Measurements from ENCODE around the gene POLR1G.

The POLR1G gene

DNA sequence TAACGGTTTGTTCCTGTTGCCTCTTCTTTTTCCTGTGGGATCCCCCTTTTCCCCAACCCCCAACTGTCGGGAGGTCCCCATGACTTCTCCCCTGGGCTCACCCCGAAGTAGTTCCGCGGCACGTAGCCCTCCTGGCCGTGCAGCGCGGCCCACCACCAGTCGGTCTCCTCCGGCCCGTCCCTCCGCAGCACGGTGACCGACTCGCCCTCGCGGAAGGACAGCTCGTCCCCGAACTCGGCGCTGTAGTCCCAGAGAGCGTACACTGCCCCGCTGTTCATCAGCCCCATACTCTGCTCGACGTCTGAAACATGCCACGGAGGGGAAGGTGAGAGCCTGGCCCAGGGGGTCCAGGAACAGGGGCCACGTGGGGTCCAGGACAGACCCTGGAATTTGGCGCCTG lies 24.0 kb upstream of the POLR1G start:
- Mint-ChIP-seq H3K4me1 (ENCODE audit: low read depth) (no peaks in the 10 kb centered on the region), H3K27ac (no peak overlapping the region), H3K27me3 (ENCODE audit: low read depth) (peaks cover 20% of the 10 kb centered on the region), H3K36me3 (ENCODE audit: low read depth) (no peaks in the 10 kb centered on the region), H3K9me3 (no peaks in the 10 kb centered on the region), H3K4me3 (no peak overlapping the region)

DNA sequence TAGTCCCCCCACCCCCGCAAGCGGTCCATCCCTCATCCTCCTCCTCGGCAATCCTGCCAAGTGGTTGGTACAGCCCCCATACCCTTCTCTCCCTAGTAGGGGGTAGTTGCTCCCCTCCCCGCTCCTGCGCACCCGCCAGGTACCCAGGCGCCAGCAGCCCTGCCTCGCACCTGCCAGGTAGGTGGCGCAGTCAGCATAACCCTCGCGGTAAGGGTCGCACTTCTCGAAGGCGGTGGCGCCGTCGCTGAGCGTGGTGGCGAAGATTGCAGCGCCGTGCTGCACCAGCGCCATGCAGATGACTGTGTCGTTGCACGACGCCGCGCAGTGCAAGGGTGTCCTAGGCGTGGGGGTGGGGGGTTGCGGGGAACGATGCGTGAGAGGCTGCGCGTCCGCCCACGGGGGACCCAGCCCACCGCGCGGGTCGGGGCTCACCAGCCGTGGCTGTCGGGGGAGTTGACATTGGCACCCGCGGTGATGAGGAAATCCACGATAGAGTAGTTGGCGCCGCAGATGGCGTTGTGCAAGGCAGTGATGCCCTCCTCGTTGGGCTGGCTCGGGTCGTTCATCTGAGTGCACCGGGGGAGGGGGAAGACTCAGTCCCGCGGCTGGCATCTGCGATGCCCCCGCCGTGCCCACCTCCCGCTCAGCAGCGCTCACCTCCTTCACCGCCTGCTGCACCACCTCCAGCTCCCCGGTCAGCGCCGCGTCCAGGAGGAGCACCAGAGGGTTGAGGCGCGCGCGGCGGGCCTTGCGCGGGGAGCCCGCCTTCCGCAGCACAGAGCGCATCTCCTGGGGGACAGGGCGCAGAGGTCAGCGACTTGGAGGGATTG lies 20.8 kb upstream of the POLR1G start:
- Mint-ChIP-seq H3K4me1 (ENCODE audit: low read depth) (no peaks in the 10 kb centered on the region), H3K4me3 (no peak overlapping the region), H3K27ac (no peak overlapping the region), H3K36me3 (ENCODE audit: low read depth) (no peaks in the 10 kb centered on the region), H3K9me3 (no peaks in the 10 kb centered on the region), H3K27me3 (ENCODE audit: low read depth) (peaks cover 26% of the 10 kb centered on the region)

DNA sequence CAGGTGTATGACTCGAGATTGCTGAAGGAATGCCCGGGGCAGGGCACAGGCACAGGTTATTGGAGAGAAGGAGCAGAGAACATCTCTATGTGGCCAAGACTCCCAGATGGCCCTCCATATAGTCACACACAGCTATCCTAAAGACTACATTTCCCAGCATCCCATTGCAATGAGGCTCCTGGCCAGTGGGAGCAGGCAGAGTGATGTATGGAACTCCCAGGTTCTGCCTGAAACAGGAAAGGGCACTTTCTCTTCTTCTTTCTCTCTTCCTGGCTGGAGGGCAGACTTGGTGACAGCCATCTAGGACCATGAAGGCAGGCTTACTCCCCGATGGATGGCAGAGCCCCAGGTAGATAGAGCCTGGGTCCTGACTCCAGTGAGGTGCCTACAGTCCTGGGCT lies 15.1 kb upstream of the POLR1G start:
- Mint-ChIP-seq H3K27me3 (ENCODE audit: low read depth) (peaks cover 12% of the 10 kb centered on the region), H3K9me3 (no peaks in the 10 kb centered on the region), H3K4me3 (no peak overlapping the region), H3K36me3 (ENCODE audit: low read depth) (no peaks in the 10 kb centered on the region), H3K27ac (no peak overlapping the region), H3K4me1 (ENCODE audit: low read depth) (no peaks in the 10 kb centered on the region)

DNA sequence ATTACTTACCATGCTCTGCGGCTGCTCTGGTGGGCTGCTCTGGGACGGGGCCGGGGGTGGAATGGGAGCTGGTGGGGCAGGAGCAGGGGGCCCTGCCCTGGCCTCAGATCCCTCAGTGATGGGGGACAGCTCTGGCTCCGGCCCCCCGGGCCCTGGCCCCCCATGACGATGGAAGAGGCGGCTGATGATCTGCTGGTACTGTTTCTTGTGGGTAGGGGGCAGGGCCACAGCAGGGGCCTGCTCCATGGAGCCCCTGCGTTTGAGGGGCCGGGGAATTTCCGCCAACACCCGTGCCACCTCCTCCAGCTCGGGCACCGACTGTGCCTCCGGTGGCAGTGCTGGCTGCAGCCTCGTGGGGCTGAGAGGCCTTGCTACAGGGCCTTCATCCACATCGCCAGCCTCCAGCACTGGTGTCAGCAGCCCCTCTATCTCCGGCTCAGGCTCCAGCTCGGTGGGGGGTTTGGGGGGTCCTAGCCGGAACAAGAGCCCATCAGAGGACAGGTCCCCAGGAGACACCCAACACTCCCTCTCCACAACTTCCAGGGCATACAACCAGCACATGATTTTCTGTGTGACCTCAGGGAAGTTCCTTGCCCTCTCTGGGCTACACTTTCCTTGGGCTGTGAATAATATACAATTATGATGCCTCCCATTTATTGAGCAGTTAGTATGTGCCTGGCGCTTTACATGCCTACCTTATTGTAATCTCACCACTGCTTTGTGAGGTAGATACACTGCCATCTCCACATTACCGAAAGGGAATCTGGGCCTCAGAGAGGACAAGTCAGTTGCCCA lies 14.4 kb upstream of the POLR1G start:
- H3K9me3 Mint-ChIP-seq, result no peaks in the 10 kb centered on the region
- H3K4me1 Mint-ChIP-seq (ENCODE audit: low read depth), result no peaks in the 10 kb centered on the region
- H3K36me3 Mint-ChIP-seq (ENCODE audit: low read depth), result no peaks in the 10 kb centered on the region
- no peak overlapping the region for H3K4me3 Mint-ChIP-seq
- H3K27ac Mint-ChIP-seq, result no peak overlapping the region
- peaks cover 9% of the 10 kb centered on the region for H3K27me3 Mint-ChIP-seq (ENCODE audit: low read depth)

DNA sequence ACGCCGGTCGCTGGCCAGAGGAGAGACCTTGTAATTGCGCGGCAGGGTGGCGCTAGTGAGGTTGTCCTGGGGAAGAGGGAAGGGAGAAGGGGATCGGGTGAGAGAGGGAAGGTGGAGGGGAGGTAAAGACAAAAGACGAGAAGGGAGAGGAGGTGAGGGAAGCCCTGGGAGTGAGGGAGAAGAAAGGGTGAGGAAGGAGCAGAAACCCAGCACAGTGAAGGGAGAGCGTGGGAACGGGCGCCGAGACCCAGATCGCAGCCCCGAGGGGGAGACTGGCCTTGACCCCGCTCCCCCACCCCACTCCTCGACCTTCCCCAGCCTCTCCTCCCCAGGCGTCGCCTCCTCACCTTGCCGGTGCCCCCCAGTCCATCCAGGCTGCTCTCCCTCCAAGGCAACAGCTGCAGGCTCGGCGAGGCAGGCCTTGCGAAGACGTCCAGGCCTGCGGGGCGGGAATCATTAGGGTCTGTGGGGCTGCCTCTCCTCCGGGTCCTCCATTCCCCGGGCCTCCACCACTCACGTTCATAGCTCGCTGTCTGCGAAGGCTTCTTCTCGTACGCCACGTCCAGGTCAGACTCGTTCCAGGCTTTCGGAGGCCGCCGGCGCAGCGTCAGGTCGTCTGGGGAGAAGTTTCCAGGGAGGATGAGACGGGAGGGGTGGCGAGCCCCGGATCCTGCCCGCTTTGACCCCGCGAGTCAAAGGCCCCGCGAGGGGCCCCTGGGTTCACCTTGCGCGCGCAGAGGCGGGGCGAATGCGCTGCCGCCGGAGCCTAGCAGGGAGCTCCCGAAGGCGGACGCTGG lies 10.4 kb upstream of the POLR1G start:
- H3K4me3 Mint-ChIP-seq, result no peak overlapping the region
- H3K4me1 Mint-ChIP-seq (ENCODE audit: low read depth), result peaks cover 3% of the 10 kb centered on the region
- H3K27me3 Mint-ChIP-seq (ENCODE audit: low read depth), result peaks cover 18% of the 10 kb centered on the region
- peaks cover 10% of the 10 kb centered on the region for H3K36me3 Mint-ChIP-seq (ENCODE audit: low read depth)
- no peak overlapping the region for H3K27ac Mint-ChIP-seq
- H3K9me3 Mint-ChIP-seq, result no peaks in the 10 kb centered on the region

DNA sequence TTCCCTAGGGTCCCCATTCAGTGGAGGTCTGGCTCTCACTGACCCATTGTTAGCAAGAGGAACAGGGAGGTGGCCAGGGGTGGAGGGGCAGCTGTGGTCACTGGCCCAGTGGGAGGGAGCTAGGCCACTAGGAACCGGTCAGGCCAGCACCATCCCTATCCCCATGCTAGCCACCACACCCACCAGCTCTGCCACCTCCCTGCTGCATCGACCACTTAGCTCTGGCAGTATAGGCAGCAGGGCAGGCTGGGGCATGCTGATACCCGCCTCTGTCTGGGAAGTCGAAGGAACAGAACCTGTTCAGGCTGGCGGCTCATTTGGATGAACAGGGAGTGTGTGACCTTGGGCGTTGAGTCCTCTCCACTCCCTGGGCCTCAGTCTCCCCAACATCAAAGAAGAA lies 6.3 kb upstream of the POLR1G start:
- no peak overlapping the region for H3K27ac Mint-ChIP-seq
- H3K4me3 Mint-ChIP-seq, result no peak overlapping the region
- H3K9me3 Mint-ChIP-seq, result no peaks in the 10 kb centered on the region
- H3K27me3 Mint-ChIP-seq (ENCODE audit: low read depth), result peaks cover 46% of the 10 kb centered on the region
- H3K4me1 Mint-ChIP-seq (ENCODE audit: low read depth), result peaks cover 13% of the 10 kb centered on the region
- H3K36me3 Mint-ChIP-seq (ENCODE audit: low read depth), result peaks cover 10% of the 10 kb centered on the region

DNA sequence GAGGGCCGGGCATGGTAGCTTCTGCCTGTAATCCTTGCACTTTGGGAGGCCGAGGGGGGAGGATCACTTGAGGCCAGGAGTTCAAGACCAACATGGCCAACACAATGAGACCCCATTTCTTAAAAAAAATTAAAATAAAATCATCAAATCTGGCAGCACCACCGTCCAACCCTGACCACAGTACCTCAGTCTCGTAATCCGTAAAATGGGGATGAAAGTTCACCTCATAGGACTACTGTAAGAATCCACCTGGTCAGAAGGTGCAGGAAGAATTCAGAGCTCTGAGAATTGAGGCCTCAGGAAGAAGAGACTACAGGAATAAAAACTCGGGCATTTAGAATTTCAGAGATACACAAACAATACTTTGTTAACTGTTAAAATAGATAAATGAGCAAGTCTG lies 4.6 kb upstream of the POLR1G start:
- no peaks in the 10 kb centered on the region for H3K9me3 Mint-ChIP-seq
- no peak overlapping the region for H3K4me3 Mint-ChIP-seq
- peaks cover 12% of the 10 kb centered on the region for H3K36me3 Mint-ChIP-seq (ENCODE audit: low read depth)
- no peak overlapping the region for H3K27ac Mint-ChIP-seq
- H3K27me3 Mint-ChIP-seq (ENCODE audit: low read depth), result peaks cover 45% of the 10 kb centered on the region
- peaks cover 23% of the 10 kb centered on the region for H3K4me1 Mint-ChIP-seq (ENCODE audit: low read depth)

DNA sequence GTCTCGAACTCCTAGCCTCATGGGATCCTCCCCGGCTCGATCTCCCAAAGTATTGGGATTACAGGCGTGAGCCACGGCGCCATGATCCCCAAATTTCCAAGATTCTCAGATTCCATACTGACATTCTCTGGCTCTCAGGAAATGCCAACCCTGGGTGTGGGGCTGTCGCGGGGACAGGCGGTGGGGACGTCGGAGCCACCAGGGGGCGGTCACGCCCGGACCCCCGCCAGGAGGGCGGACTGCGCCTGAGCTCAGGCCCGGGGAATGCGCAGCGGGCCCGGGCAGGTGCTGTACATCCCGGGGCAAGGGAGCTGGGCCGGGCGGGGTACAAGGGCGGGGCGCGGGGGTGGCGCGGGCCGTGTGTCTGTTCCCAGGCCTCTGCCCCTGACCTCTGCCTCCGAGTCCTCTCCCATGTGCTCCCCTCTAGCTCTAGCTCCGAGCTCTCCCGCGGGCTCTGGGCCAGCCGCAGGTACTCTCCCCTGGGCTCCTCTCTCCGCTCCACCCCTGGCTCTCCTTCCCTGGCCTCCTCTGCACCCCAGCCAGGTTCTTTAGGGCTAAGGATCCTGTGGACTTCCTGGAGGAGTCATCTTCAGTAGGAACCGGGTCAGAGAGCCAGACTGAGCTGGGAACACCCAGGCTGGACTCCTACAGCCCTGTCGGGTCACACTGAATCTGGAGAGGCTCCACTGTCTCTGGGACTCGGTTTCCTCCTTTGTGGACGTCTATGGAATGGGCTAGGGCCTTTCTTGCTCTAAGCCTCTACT lies 4.0 kb upstream of the POLR1G start:
- Mint-ChIP-seq H3K27me3 (ENCODE audit: low read depth) (peaks cover 38% of the 10 kb centered on the region), H3K36me3 (ENCODE audit: low read depth) (peaks cover 9% of the 10 kb centered on the region), H3K9me3 (no peaks in the 10 kb centered on the region), H3K4me3 (no peak overlapping the region), H3K4me1 (ENCODE audit: low read depth) (peaks cover 25% of the 10 kb centered on the region), H3K27ac (no peak overlapping the region)

DNA sequence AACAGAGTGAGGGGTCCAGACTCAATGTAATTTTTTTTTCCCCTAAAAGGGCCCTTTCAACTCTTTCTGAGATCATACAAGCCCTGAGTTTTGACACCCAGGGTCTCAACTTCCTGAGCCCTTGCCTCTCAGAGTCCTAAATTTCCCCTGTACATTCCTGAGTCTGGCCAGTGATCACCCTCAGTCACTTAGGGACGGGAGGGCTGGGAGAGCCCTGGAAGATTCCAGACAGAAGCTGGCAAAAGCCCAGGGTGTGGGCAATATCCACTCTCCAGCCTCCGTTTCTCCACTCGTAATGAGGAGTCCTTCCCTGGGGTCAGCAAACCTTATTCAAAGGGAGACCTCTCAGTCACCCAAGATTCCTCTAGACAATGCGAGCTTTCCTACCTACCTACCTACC lies 3.2 kb upstream of the POLR1G start:
- peaks cover 33% of the 10 kb centered on the region for H3K27me3 Mint-ChIP-seq (ENCODE audit: low read depth)
- H3K36me3 Mint-ChIP-seq (ENCODE audit: low read depth), result peaks cover 7% of the 10 kb centered on the region
- H3K4me3 Mint-ChIP-seq, result no peak overlapping the region
- H3K4me1 Mint-ChIP-seq (ENCODE audit: low read depth), result peaks cover 25% of the 10 kb centered on the region
- no peaks in the 10 kb centered on the region for H3K9me3 Mint-ChIP-seq
- no peak overlapping the region for H3K27ac Mint-ChIP-seq

DNA sequence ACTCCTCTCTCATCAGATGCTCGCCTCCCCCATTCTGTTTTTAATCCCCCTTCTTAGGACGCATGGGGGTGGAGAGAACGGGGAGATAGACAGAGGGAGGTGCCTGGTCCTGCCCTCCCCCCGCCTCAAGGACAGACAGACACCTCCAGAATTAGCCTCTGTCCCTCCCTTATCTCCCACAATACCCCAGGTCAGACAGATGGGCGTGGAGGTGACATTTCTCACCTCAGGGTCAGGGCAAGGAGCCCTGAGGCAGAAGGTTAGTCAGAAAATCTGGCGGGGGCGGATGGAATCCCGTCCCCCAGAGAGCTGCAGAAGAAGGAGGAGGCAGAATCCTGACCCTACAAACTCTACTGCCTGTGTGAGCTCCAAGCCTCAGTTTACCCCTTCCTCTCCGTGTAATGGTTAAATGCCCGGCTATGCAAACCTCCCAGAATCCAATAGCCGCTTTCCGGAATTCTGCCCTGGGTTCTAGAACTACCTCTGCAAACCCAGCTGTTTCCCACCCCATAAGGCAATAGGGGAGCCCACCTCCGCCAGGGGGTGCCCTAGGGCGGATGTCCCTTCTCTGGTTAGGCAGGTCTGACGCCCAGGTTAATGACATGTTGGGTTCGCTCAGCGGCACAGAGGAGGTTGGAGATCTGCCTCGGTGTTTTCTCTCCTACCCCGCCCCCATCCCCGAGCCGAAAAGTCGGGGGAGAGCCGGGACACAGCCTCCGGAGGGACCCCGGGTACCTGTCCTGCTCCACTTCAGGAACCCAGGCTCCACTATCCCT lies 2.5 kb upstream of the POLR1G start:
- Mint-ChIP-seq H3K4me1 (ENCODE audit: low read depth) (peaks cover 22% of the 10 kb centered on the region), H3K27me3 (ENCODE audit: low read depth) (peaks cover 28% of the 10 kb centered on the region), H3K27ac (peak overlapping the region; percentile 31), H3K9me3 (no peaks in the 10 kb centered on the region), H3K4me3 (peak overlapping the region; percentile 90), H3K36me3 (ENCODE audit: low read depth) (peaks cover 5% of the 10 kb centered on the region)

DNA sequence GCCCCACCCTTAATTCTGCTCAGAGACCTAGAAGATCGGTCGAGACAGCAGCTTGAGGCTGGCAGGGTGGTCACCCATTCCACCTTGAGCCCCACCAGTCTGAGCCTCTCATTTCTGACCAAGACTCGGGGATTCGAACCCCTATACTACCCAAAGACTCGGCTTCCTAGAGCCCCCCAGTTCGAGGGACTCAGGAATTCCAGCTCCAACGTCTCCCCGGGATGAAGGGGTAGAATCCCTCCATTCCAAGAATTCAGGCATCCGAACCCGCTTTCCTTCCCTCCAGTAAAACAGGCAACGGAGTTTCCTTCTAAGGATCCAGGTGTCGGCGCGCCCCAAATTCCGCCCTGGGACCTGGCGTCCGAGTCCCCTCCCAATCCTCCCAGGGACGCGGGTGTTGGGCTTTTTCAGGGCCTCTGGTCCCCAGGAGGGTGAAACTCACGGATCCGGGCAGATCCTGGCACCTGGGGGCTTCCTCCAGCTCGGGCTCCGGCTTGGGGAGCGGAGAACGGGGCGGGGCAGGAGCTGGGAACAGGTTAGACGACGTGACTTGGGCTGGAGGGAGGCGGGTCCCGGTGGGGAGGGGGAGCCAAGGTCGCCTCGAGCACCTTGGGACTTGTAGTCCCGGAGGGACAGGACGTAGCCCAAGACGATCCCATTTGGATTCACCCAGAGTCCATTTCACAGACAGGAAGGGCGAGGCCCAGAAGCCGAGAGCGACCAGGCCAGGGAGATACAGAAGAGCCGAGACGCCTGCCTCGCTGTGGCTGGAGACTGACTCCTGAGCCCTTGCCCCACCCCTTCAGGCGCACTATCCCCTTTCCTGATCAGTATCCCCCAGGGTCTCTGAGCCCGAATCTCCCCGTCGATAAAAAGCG lies 1.6 kb upstream of the POLR1G start, which contains the start of gene PPP1R13L:
PPP1R13L (minus strand) TSS at position 513 of the 878 bp plus-strand sequence. CDS start 6,751 bp downstream, outside the sequence.
- peaks cover 8% of the 10 kb centered on the region for H3K36me3 Mint-ChIP-seq (ENCODE audit: low read depth)
- H3K4me3 Mint-ChIP-seq, result peak within 1 kb of the TSS; percentile 90
- peak within 1 kb of the TSS; percentile 96 for H3K27ac Mint-ChIP-seq
- peaks cover 28% of the 10 kb centered on the region for H3K27me3 Mint-ChIP-seq (ENCODE audit: low read depth)
- peaks cover 24% of the 10 kb centered on the region for H3K4me1 Mint-ChIP-seq (ENCODE audit: low read depth)
- no peaks in the 10 kb centered on the region for H3K9me3 Mint-ChIP-seq

DNA sequence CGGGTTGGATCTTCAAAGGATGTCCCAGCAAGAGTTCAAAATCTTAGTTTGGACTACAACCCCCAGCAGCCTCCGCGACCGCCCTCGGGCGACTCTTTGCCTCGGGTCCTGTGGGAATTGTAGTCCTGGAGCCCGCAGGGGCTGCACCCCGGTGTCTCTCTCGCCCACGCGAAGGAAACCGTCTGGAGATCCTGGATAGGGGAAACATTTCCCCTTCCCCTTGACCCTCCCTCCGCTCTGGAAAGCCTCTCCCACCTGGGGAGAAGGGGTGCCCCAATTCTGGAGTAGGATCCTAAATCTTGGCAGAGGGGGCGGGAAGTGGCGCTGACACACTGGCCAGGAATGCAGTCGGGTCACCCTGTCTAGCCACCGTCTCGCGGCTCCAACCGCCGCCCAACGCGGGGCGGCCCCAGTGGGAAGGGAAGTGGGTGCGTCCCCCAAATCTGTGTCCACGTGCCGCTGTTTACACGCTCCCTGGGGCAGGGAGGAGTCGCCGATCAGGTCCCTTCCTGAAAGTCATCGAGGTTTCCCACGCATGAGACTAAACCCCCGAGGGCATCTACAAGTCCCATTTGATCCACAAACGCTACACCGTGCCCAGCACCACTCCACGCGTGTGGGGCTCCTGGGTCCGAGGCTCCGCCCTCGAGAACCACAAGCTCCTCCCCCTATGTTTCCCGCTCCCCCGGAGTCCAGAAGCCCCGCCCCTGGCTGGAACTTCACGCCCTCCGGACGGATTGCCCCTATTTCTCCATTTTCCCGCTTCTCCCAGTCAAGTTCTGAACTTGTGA lies 814 bp upstream of the POLR1G start:
- Mint-ChIP-seq H3K9me3 (no peaks in the 10 kb centered on the region), H3K4me3 (peak overlapping the region; percentile 90), H3K36me3 (ENCODE audit: low read depth) (peaks cover 8% of the 10 kb centered on the region), H3K4me1 (ENCODE audit: low read depth) (peaks cover 24% of the 10 kb centered on the region), H3K27me3 (ENCODE audit: low read depth) (peaks cover 28% of the 10 kb centered on the region), H3K27ac (peak overlapping the region; percentile 96)

All from T-helper 1 cell treated with Interleukin-12 subunit alpha and Interleukin-12 subunit beta and Interleukin-4 antibody, amounts not matched to agents 30 μg/mL and 1 μg/mL, for 36 hours (primary cell).